ENCODE measurements around the gene RTEL1.
"Not testable (repeated sequence)": the region's sequence is repeated elsewhere in the genome, so short reads cannot be mapped to it uniquely, and the experiment has no call there.

RTEL1 gene

DNA sequence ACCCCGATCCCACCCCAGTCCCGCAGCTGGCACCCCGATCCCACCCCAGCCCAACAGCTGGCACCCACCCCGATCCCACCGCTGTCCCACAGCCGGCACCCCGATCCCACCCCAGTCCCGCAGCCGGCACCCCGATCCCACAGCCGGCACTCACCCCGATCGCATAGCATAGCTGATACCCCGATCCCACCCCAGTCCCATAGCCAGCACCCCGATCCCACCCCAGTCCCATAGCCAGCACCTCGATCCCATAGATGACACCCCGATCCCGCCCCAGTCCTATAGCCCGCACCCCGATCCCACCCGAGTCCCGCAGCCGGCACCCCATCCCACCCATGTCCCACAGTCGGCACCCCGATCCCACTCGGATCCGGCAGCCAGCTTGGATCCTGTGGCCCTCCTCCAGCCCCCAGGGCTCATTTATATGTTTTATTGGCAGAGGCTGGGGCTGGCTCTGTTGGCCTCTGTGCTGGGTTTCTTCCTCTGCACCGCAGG, 30.3 kb upstream of the RTEL1 start:
- peak overlapping the region; percentile 84 for H3K4me3 ChIP-seq (replicated peaks; ENCODE audit: low read depth, low read length)
- TF ChIP-seq, protein P1, sequence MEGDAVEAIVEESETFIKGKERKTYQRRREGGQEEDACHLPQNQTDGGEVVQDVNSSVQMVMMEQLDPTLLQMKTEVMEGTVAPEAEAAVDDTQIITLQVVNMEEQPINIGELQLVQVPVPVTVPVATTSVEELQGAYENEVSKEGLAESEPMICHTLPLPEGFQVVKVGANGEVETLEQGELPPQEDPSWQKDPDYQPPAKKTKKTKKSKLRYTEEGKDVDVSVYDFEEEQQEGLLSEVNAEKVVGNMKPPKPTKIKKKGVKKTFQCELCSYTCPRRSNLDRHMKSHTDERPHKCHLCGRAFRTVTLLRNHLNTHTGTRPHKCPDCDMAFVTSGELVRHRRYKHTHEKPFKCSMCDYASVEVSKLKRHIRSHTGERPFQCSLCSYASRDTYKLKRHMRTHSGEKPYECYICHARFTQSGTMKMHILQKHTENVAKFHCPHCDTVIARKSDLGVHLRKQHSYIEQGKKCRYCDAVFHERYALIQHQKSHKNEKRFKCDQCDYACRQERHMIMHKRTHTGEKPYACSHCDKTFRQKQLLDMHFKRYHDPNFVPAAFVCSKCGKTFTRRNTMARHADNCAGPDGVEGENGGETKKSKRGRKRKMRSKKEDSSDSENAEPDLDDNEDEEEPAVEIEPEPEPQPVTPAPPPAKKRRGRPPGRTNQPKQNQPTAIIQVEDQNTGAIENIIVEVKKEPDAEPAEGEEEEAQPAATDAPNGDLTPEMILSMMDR (IDR thresholded peaks at IDR 0.05; ENCODE audit: low read length, missing control alignments) = no peak
- no peak for DNase-seq (ENCODE audit: low read depth)

- TF ChIP-seq, protein P1 (IDR thresholded peaks at IDR 0.05; ENCODE audit: low read length, missing control alignments) = no peak
- peak overlapping the region; percentile 84 for H3K4me3 ChIP-seq (replicated peaks; ENCODE audit: low read depth, low read length)
- peak; percentile 83 for DNase-seq (ENCODE audit: low read depth)
Observed at GRCh38 chr20:63628246-63628975, 29.7 kb upstream of the RTEL1 start.

- not testable (repeated sequence) for DNase-seq (ENCODE audit: low read depth); H3K4me3 ChIP-seq (replicated peaks; ENCODE audit: low read depth, low read length)
Observed at GRCh38 chr20:63630956-63631355, 27.2 kb upstream of the RTEL1 start.

- not testable (repeated sequence) for H3K4me3 ChIP-seq (replicated peaks; ENCODE audit: low read depth, low read length)
- DNase-seq (ENCODE audit: low read depth) = peak; percentile 33
Observed at GRCh38 chr20:63631426-63631825, 26.7 kb upstream of the RTEL1 start.

DNA sequence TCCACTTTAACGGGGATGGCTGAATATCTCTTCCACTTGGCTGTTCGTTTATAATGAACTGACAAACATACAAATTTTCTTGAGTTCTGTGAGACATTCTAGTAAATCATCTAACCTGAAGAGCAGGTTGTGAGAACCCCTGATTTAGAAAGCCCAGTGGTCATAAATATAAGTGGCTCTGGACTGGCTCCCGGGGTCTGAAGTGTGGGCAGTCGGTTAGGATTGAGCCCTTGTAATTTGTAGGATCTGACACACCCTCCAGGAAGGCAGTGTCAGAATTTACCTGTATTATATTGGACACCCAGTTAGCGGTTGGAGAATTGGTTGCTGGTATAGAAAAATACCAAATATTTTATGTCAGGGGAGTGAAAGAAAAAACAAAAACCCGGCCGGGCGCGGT, 24.4 kb upstream of the RTEL1 start:
- no peak overlapping the region for H3K4me3 ChIP-seq (replicated peaks; ENCODE audit: low read depth, low read length)
- no peak for DNase-seq (ENCODE audit: low read depth)
- TF ChIP-seq, protein P1 (IDR thresholded peaks at IDR 0.05; ENCODE audit: low read length, missing control alignments) = no peak

DNA sequence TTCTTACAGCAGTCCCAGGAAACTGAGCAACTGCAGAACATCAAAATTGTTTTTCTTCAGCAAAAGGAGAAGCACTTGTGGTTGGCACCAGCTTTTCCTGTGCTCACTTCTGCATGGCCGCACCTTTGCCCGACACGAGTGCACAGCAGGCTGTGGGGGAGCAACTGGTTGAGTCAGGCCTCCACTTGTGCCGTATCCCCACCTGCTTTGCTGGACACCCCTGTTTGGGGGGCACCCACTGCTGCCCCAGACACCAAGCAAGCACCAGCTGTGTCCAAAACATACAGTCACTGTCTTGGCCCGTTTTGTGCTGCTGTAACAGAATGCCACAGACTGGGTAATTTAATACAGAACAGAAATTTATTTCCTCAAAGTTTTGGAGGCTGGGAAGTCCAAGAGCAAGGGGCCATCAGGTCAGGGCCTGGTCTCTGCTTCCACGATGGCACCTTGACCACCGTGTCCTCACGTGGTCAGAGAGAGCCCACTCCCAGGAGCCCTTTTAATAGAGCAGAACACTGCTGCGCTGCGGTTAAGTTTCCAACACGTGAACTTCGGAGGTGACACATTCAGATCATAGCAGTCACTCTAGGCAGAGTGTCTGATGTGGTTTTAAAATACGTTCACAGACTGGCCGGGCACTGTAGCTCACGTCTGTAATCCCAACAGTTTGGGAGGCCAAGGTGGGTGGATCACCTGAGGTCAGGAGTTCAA, 22.5 kb upstream of the RTEL1 start:
- TF ChIP-seq, protein P1 (IDR thresholded peaks at IDR 0.05; ENCODE audit: low read length, missing control alignments) = no peak
- no peak overlapping the region for H3K4me3 ChIP-seq (replicated peaks; ENCODE audit: low read depth, low read length)
- DNase-seq (ENCODE audit: low read depth) = no peak

DNA sequence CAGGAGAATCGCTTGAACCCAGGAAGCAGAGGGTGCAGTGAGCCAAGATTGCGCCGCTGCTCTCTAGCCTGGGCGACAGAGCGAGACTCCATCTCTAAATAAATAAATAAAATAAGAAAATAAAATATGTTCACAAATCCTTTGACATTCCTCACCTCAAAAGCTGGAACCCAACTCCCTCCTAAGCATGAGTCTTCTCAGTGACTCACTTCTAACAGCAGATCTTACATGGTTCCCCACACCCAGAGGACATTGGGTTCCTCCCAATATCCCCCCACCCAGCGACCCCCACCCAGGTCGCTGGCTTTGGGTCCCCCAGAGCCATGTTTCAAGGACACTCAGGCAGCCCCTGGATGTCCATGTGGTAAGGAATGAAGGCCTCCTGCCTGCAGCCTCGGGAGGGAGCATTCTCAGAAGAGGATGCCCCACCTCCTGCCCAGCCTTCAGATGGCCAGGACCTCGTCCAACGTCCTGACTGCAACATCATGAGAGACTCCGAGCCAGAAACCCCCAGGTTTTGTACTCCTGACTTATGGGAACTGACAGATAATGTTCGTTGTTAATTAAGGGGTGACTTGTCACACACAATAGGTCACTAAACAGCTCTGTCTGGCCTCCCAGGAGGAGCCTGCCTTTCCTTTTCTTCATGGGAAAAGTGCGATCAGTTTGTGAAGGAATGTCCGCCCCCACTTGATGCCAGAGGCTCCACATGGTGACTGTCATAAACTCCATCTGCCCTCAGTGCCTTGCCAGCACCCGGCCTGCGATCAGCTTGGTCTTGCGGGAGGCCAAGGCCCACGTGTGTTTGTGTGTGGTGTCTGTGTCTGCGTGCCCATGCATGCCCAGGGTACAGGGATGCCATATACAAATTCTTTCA, 21.1 kb upstream of the RTEL1 start:
- DNase-seq (ENCODE audit: low read depth) = no peak
- no peak overlapping the region for H3K4me3 ChIP-seq (replicated peaks; ENCODE audit: low read depth, low read length)
- TF ChIP-seq, protein P1 (IDR thresholded peaks at IDR 0.05; ENCODE audit: low read length, missing control alignments) = no peak
